H1 (cell line): Measurements from ENCODE around the gene PKD2L2. TPM values are rescaled to one million over a fixed set of nuclear protein-coding genes. Genes with fewer than 3 reads are reported as not detected.
A peak's percentile ranks its signal among the peaks of the same experiment; 100 is the strongest.

Experiments used
- CTCF ChIA-PET: fragments of 300-600 bp; sonication (Branson Sonifier 250); formaldehyde crosslinking; loops from one replicate; lab custom pipeline; 2021; ENCODE audit not compliant: partially characterized antibody; lab: Charles Lee
- POLR2A ChIA-PET: fragments of 300-600 bp; sonication (Branson Sonifier 250); formaldehyde crosslinking; loops from one replicate; lab custom pipeline; 2021; ENCODE audit warnings: inconsistent platforms; ENCODE audit not compliant: partially characterized antibody; lab: Charles Lee
- DNase-seq, 2 experiments: peaks; one replicate each; pipeline versions ENCODE4 v3.0.0 to v3.0.0-alpha.2; 2010 to 2022; ENCODE audit warnings: low spot score in 2 of 2, low read depth in 1 of 2, mixed read lengths in 1 of 2
- FAIRE-seq: peaks from 2 replicates; lab custom pipeline; 2011; peaks lifted over from hg19 to GRCh38; lab: Jason Lieb, UNC
- H2AFZ ChIP-seq: 2 replicates; pipeline ENCODE4 v1.8.1; 2012; ENCODE audit warnings: low read length, inconsistent platforms
- H2AK5ac ChIP-seq: 2 replicates; pipeline ENCODE4 v1.6.1; 2013; ENCODE audit warnings: low read depth, low read length
- H2BK120ac ChIP-seq: replicated peaks from 2 replicates; pipeline ENCODE3; 2013; ENCODE audit warnings: low read depth, low read length, inconsistent platforms
- H2BK12ac ChIP-seq: 2 replicates; pipeline ENCODE4 v1.6.1; 2013; ENCODE audit warnings: low read depth, low read length
- H2BK15ac ChIP-seq: 2 replicates; pipeline ENCODE4 v1.6.1; 2013; ENCODE audit warnings: low read length
- H2BK20ac ChIP-seq: 2 replicates; pipeline ENCODE4 v1.6.1; 2013; ENCODE audit warnings: low read length
- H2BK5ac ChIP-seq: 2 replicates; pipeline ENCODE4 v1.6.1; 2013; ENCODE audit warnings: low read depth, low read length
- H3K14ac ChIP-seq: 2 replicates; pipeline ENCODE4 v1.6.1; 2013; ENCODE audit warnings: inconsistent platforms; ENCODE audit not compliant: insufficient read length
- H3K18ac ChIP-seq: 2 replicates; pipeline ENCODE4 v1.6.1; 2013; ENCODE audit warnings: low read length; ENCODE audit errors: extremely low read depth
- H3K23ac ChIP-seq: 2 replicates; pipeline ENCODE4 v1.6.1; 2013; ENCODE audit warnings: inconsistent platforms; ENCODE audit not compliant: insufficient read length
- H3K23me2 ChIP-seq: 2 replicates; pipeline ENCODE4 v1.6.1; 2013; ENCODE audit warnings: low read depth, low read length
- H3K27ac ChIP-seq: 2 replicates; pipeline ENCODE4 v1.6.1; 2011; ENCODE audit warnings: low read depth, low read length, inconsistent platforms
- H3K27me3 ChIP-seq, 4 experiments: replicated peaks in 1 of 4; 1 replicate in 1 of 4; 2 replicates in 3 of 4; pipeline versions ENCODE4 v1.6.1 to v1.8.1; 2011 to 2013; ENCODE audit warnings: low read length in 3 of 4, mild to moderate bottlenecking in 3 of 4, inconsistent platforms in 2 of 4, mixed read lengths in 2 of 4, moderate library complexity in 1 of 4; ENCODE audit not compliant: control insufficient read depth in 3 of 4, insufficient read depth in 3 of 4; ENCODE audit errors: extremely low read depth in 1 of 4
- H3K36me3 ChIP-seq, 4 experiments: 2 replicates each; pipeline versions ENCODE4 v1.6.1 to v1.8.1; 2011 to 2013; ENCODE audit warnings: mild to moderate bottlenecking in 4 of 4, low read length in 3 of 4, moderate library complexity in 2 of 4, control low read depth in 1 of 4, inconsistent platforms in 1 of 4; ENCODE audit not compliant: insufficient read depth in 4 of 4, control insufficient read depth in 2 of 4
- H3K4ac ChIP-seq: replicated peaks from 2 replicates; pipeline ENCODE3; 2013; ENCODE audit warnings: low read length, low read depth, mixed read lengths, inconsistent platforms; ENCODE audit not compliant: insufficient read length
- H3K4me1 ChIP-seq, 4 experiments: replicated peaks in 1 of 4; 1 replicate in 1 of 4; 2 replicates in 3 of 4; pipeline versions ENCODE4 v1.6.1 to v1.8.1; 2011 to 2013; ENCODE audit warnings: low read length in 3 of 4, inconsistent platforms in 2 of 4, mixed read lengths in 1 of 4; ENCODE audit not compliant: insufficient read depth in 4 of 4, control insufficient read depth in 3 of 4
- H3K4me2 ChIP-seq, 2 experiments: 2 replicates each; pipeline versions ENCODE4 v1.6.1 to v1.8.1; 2011 to 2013; ENCODE audit warnings: low read depth in 2 of 2, low read length in 2 of 2, control low read depth in 1 of 2, inconsistent platforms in 1 of 2, mild to moderate bottlenecking in 1 of 2; ENCODE audit not compliant: insufficient read depth in 1 of 2
- H3K4me3 ChIP-seq, 4 experiments: fragments of 200-600, 300-600 bp in 1 of 4; sonication (generic), shearing (Covaris generic), sonication (Bioruptor Twin) in 1 of 4; 2 replicates each; pipeline versions ENCODE4 v1.5.1 to v1.8.1; 2011 to 2016; ENCODE audit warnings: low read length in 4 of 4, low read depth in 3 of 4, control low read depth in 2 of 4, inconsistent platforms in 2 of 4, mild to moderate bottlenecking in 2 of 4, mixed read lengths in 1 of 4, moderate library complexity in 1 of 4; ENCODE audit not compliant: insufficient read depth in 2 of 4; ENCODE audit errors: extremely low read depth in 1 of 4
- H3K56ac ChIP-seq: replicated peaks from 2 replicates; pipeline ENCODE3; 2013; ENCODE audit warnings: low read depth, mild to moderate bottlenecking, mixed read lengths, low read length, inconsistent platforms; ENCODE audit not compliant: insufficient read length
- H3K79me1 ChIP-seq: 2 replicates; pipeline ENCODE4 v1.6.1; 2013; ENCODE audit warnings: low read depth, low read length, control low read depth
- H3K79me2 ChIP-seq, 2 experiments: 2 replicates each; pipeline versions ENCODE4 v1.6.1 to v1.8.1; 2012 to 2013; ENCODE audit warnings: low read length in 2 of 2, mild to moderate bottlenecking in 2 of 2, inconsistent platforms in 1 of 2; ENCODE audit not compliant: insufficient read depth in 2 of 2, control insufficient read depth in 1 of 2
- H3K9ac ChIP-seq, 4 experiments: replicated peaks in 1 of 4; 1 replicate in 1 of 4; 2 replicates in 3 of 4; pipeline versions ENCODE4 v1.6.1 to v1.8.1; 2011 to 2013; ENCODE audit warnings: low read depth in 3 of 4, low read length in 3 of 4, control low read depth in 2 of 4, mild to moderate bottlenecking in 2 of 4, moderate library complexity in 2 of 4, inconsistent platforms in 1 of 4; ENCODE audit errors: extremely low read depth in 1 of 4
- H3K9me3 ChIP-seq, 2 experiments: 2 replicates each; pipeline versions ENCODE4 v1.6.1 to v1.8.1; 2012 to 2013; ENCODE audit warnings: mild to moderate bottlenecking in 2 of 2, moderate library complexity in 2 of 2, control low read depth in 1 of 2, inconsistent platforms in 1 of 2, low read depth in 1 of 2, low read length in 1 of 2, mixed read lengths in 1 of 2; ENCODE audit not compliant: insufficient read depth in 2 of 2
- H4K20me1 ChIP-seq, 2 experiments: replicated peaks in 1 of 2; 2 replicates each; pipeline versions ENCODE3 to v1.8.1; 2011 to 2013; ENCODE audit warnings: inconsistent platforms in 2 of 2, low read length in 2 of 2, mild to moderate bottlenecking in 1 of 2; ENCODE audit not compliant: insufficient read depth in 2 of 2, control insufficient read depth in 1 of 2
- H4K5ac ChIP-seq: 2 replicates; pipeline ENCODE4 v1.6.1; 2013; ENCODE audit warnings: low read length, low read depth, mixed read lengths, inconsistent platforms; ENCODE audit not compliant: insufficient read length
- H4K8ac ChIP-seq: 2 replicates; pipeline ENCODE4 v1.8.0; 2013; ENCODE audit warnings: mild to moderate bottlenecking, moderate library complexity, low read length, inconsistent platforms; ENCODE audit not compliant: insufficient read depth; ENCODE audit errors: extremely low read depth
- H4K91ac ChIP-seq: replicated peaks from 2 replicates; pipeline ENCODE3; 2013; ENCODE audit warnings: low read length, mixed read lengths, inconsistent platforms; ENCODE audit not compliant: insufficient read length
- CHD2 ChIP-seq: IDR thresholded peaks from 2 replicates; pipeline ENCODE4 v1.6.1; 2012; ENCODE audit warnings: low read length, improper control_type of control experiment
- EP300 ChIP-seq, 2 experiments: IDR thresholded peaks; 1 replicate in 1 of 2; 2 replicates in 1 of 2; pipeline ENCODE4 v1.6.1; 2011 to 2012; ENCODE audit warnings: low read depth in 2 of 2, low read length in 2 of 2, mild to moderate bottlenecking in 2 of 2, borderline replicate concordance in 1 of 2, inconsistent platforms in 1 of 2, moderate library complexity in 1 of 2
- EZH2 ChIP-seq: fragments of 200-600 bp; sonication (generic); IDR thresholded peaks from 2 replicates; pipeline ENCODE4 v1.7.1; 2012; ENCODE audit warnings: low read depth, mild to moderate bottlenecking, moderate library complexity, low read length, inconsistent platforms; ENCODE audit not compliant: severe bottlenecking
- GABPA ChIP-seq: IDR thresholded peaks from 2 replicates; pipeline ENCODE4 v1.6.1; 2011; ENCODE audit warnings: mild to moderate bottlenecking, low read length, moderate library complexity, borderline replicate concordance; ENCODE audit not compliant: insufficient read depth
- GTF2F1 ChIP-seq: IDR thresholded peaks from 2 replicates; pipeline ENCODE4 v1.6.1; 2012; ENCODE audit warnings: low read depth, low read length, improper control_type of control experiment, borderline replicate concordance
- MAX ChIP-seq: IDR thresholded peaks from 2 replicates; pipeline ENCODE4 v1.6.1; 2012; ENCODE audit warnings: inconsistent platforms
- NRF1 ChIP-seq: IDR thresholded peaks from 2 replicates; pipeline ENCODE4 v1.6.1; 2011; ENCODE audit warnings: mild to moderate bottlenecking, low read depth, low read length, improper control_type of control experiment
- RAD21 ChIP-seq, 2 experiments: IDR thresholded peaks in 1 of 2; conservative IDR thresholded peaks in 1 of 2; 2 replicates each; pipeline ENCODE4 v1.6.1; 2011; ENCODE audit warnings: low read depth in 2 of 2, low read length in 2 of 2, improper control_type of control experiment in 1 of 2, inconsistent platforms in 1 of 2, mild to moderate bottlenecking in 1 of 2, moderate library complexity in 1 of 2
- RBBP5 ChIP-seq: IDR thresholded peaks from 2 replicates; pipeline ENCODE4 v1.7.1; 2012; ENCODE audit warnings: low read depth, mild to moderate bottlenecking, inconsistent platforms, low read length, moderate library complexity, borderline replicate concordance
- RNF2 ChIP-seq: fragments of 200-900, 300-1000 bp; sonication (generic); IDR thresholded peaks from 2 replicates; pipeline ENCODE4 v1.7.1; 2016; ENCODE audit warnings: borderline replicate concordance, low read depth, mild to moderate bottlenecking, antibody characterized with exemption, low read length; ENCODE audit not compliant: poor library complexity, severe bottlenecking; ENCODE audit errors: missing control alignments
- TAF7 ChIP-seq: optimal IDR thresholded peaks from 2 replicates; pipeline ENCODE3; 2011; ENCODE audit warnings: low read depth, mild to moderate bottlenecking, inconsistent platforms, low read length, moderate library complexity, borderline replicate concordance
- TEAD4 ChIP-seq: IDR thresholded peaks from 2 replicates; pipeline ENCODE4 v1.6.1; 2012; ENCODE audit warnings: low read depth, low read length, inconsistent platforms, mixed read lengths
- WGBS, 2 experiments: shearing (Covaris generic) in 1 of 2; methylation state at CpG; one replicate each; pipeline versions ENCODE4 v1.1.6 to v1.1.7; 2013 to 2015; ENCODE audit warnings: low lambda C conversion rate in 2 of 2, mixed read lengths in 2 of 2, inconsistent platforms in 1 of 2, low coverage in 1 of 2, missing lambda C conversion rate in 1 of 2; ENCODE audit not compliant: insufficient replicate concordance in 2 of 2, insufficient coverage in 1 of 2, insufficient read length in 1 of 2; ENCODE audit errors: extremely low coverage in 1 of 2, missing lambda C conversion rate in 1 of 2; 5-methylcytosine and 5-hydroxymethylcytosine counted together
- polyA plus RNA-seq, 7 experiments: library from polyadenylated mRNA; depleted of rRNA in 3 of 7; stranded (reverse) in 5 of 7; unstranded in 2 of 7; fragments of >200 nt in 5 of 7; fragments of 200-250 nt in 2 of 7; gene quantifications; 1 replicate in 5 of 7; 2 replicates in 1 of 7; 4 replicates in 1 of 7; pipeline versions ENCODE4 v1.2.1 to v1.2.3, GENCODE V29; 2011 to 2013; ENCODE audit warnings: missing spikeins in 2 of 7, mixed read lengths in 2 of 7
- total RNA-seq: library from RNA; stranded (reverse); fragmentation: NEBNext Ultra II Directional; extraction: Animal tissue kit (Norgen Biotek cat#: 25700); gene quantifications from 2 replicates; pipeline ENCODE4 v1.2.1, GENCODE V29; 2021

The PKD2L2 gene
- total and polyA plus RNA-seq, 2 of the 8 experiments (the other 6 are each of a cell fraction or from before 2014, with no cell fraction given), result not detected

- Histone ChIP-seq H2AFZ (0 out of 2 replicates have a peak overlapping the region, but pooled peaks have one; percentile 19), H3K4me2 (no peak overlapping the region), H3K27ac (no peak overlapping the region), H3K36me3 (no peaks in the 10 kb centered on the region), H4K91ac (no peak overlapping the region), H3K4ac (no peak overlapping the region), H3K79me2 (no peaks in the 10 kb centered on the region), H3K18ac (no peak overlapping the region), H2BK120ac (no peak overlapping the region), H3K9ac (no peak overlapping the region), H3K9me3 (no peaks in the 10 kb centered on the region), H3K23me2 (no peaks in the 10 kb centered on the region), H2AK5ac (no peak overlapping the region), H2BK15ac (no peak overlapping the region), H3K27me3 (no peaks in the 10 kb centered on the region), H3K4me1 (no peaks in the 10 kb centered on the region), H3K23ac (no peak overlapping the region), H3K56ac (no peak overlapping the region), H2BK12ac (no peak overlapping the region), H4K5ac (no peak overlapping the region), H4K8ac (no peak overlapping the region), H2BK20ac (no peak overlapping the region), H2BK5ac (no peak overlapping the region), H3K79me1 (no peaks in the 10 kb centered on the region), H4K20me1 (no peaks in the 10 kb centered on the region), H3K14ac (no peak overlapping the region), H3K4me3 (no peak overlapping the region)
- ChIA-PET POLR2A (interaction anchor here (0.6 to 1.6 kb wide), 3 partner anchors 23 to 135 kb away, joined by 3 to 4 read pairs (median 3); no protein-coding TSS in a partner anchor), CTCF (interaction anchor here (0.6 to 3.5 kb wide), 8 partner anchors 11 to 1944 kb away, joined by 3 to 17 read pairs (median 3); no protein-coding TSS in a partner anchor)
- no peak for DNase-seq
- WGBS, 2 experiments, result 87% methylated on average over 7 of the region's 7 CpGs; no CpG with 5 or more reads in 1 of the 2 experiments
- no peak for FAIRE-seq
- TF ChIP-seq MAX (no peak), RBBP5 (no peak), RNF2 (no peak), GABPA (no peak), TAF7 (no peak), GTF2F1 (no peak), TEAD4 (no peak), EZH2 (no peak), RAD21 (IDR thresholded peaks at IDR 0.05 in 1 of 2, conservative IDR thresholded peaks at IDR 0.05 in 1 of 2; ENCODE audit: low read depth in 2 of 2, low read length in 2 of 2) (no peak), NRF1 (no peak), EP300 (IDR thresholded peaks at IDR 0.05; ENCODE audit: borderline replicate concordance in 1 of 2, low read depth in 2 of 2, low read length in 2 of 2) (no peak), CHD2 (no peak)
Measured at GRCh38 chr5:137888466-137888862, 793 bp upstream of the PKD2L2 start.
